HCT116 (cell line): Measurements from ENCODE around the gene UFD1. TPM values are rescaled to one million over a fixed set of nuclear protein-coding genes. Genes with fewer than 3 reads are reported as not detected.

Experiments
- ATAC-seq: fragments of 200-7000 bp; cut with Tn5 transposase; 2 replicates; pipeline ENCODE4 v1.9.1; 2020; ENCODE audit warnings: mild to moderate bottlenecking, moderate library complexity
- BruUV-seq: library from RNA; stranded (reverse); fragments of 400-500 nt; replicated peaks from 2 replicates; lab custom pipeline; 2021; lab: Mats Ljungman, UMichigan
- CTCF ChIA-PET: fragments of 300-600 bp; sonication (Branson Sonifier 250); formaldehyde crosslinking; loops from one replicate; lab custom pipeline; 2021; ENCODE audit warnings: antibody characterized with exemption; lab: Charles Lee
- POLR2A ChIA-PET: fragments of 300-600, 350-600 bp; sonication (Branson Sonifier 250); formaldehyde crosslinking; loops from one replicate; lab custom pipeline; 2021; ENCODE audit warnings: antibody characterized with exemption; lab: Charles Lee
- RAD21 ChIA-PET, 2 experiments: fragments of 300-600 bp; sonication (Branson Sonifier 250); formaldehyde crosslinking; loops; one replicate each; lab custom pipeline; 2023; ENCODE audit warnings: low total read pairs in 2 of 2; ENCODE audit not compliant: uncharacterized antibody in 2 of 2, unreplicated experiment in 2 of 2, low non-redundant PET in 1 of 2; lab: Charles Lee
- DNase-seq: peaks from one replicate; pipeline ENCODE4 v3.0.0-alpha.2; 2010; ENCODE audit warnings: low read depth, low spot score
- H2AFZ ChIP-seq: fragments of 200-600 bp; shearing (Covaris generic), sonication (generic); 2 replicates; pipeline ENCODE4 v1.6.1; 2017; ENCODE audit warnings: low read depth, mixed run types, mixed read lengths, antibody characterized with exemption, low read length; ENCODE audit not compliant: poor library complexity, severe bottlenecking
- H3K27ac ChIP-seq: 2 replicates; pipeline ENCODE4 v1.5.1; 2012; ENCODE audit warnings: low read depth, low read length
- H3K27me3 ChIP-seq: fragments of 200-600 bp; sonication (generic); 2 replicates; pipeline ENCODE4 v1.6.1; 2016; ENCODE audit warnings: mixed run types, low read length, mixed read lengths; ENCODE audit not compliant: insufficient read depth
- H3K36me3 ChIP-seq, 2 experiments: fragments of 200-500 bp in 1 of 2; fragments of 200-600 bp in 1 of 2; sonication (Bioruptor generic) in 1 of 2; sonication (generic) in 1 of 2; 2 replicates each; pipeline versions ENCODE4 v1.5.1 to v1.6.1; 2014 to 2016; ENCODE audit warnings: low read length in 2 of 2, inconsistent platforms in 1 of 2, mixed read lengths in 1 of 2, mixed run types in 1 of 2; ENCODE audit not compliant: insufficient read depth in 2 of 2, control insufficient read depth in 1 of 2
- H3K4me1 ChIP-seq, 2 experiments: fragments of 200-600 bp in 1 of 2; sonication (generic) in 1 of 2; 2 replicates each; pipeline versions ENCODE4 v1.5.1 to v1.6.1; 2012 to 2017; ENCODE audit warnings: low read length in 2 of 2, inconsistent platforms in 1 of 2, mild to moderate bottlenecking in 1 of 2, mixed read lengths in 1 of 2, mixed run types in 1 of 2, moderate library complexity in 1 of 2; ENCODE audit not compliant: insufficient read depth in 2 of 2, control insufficient read depth in 1 of 2
- H3K4me2 ChIP-seq: fragments of 200-600 bp; sonication (generic); 2 replicates; pipeline ENCODE4 v1.6.1; 2017; ENCODE audit warnings: mixed run types, low read length, mixed read lengths
- H3K4me3 ChIP-seq, 2 experiments: fragments of 200-600 bp in 1 of 2; sonication (generic) in 1 of 2; replicated peaks in 1 of 2; 2 replicates each; pipeline ENCODE4 v1.5.1; 2011 to 2016; ENCODE audit warnings: low read length in 2 of 2, control low read depth in 1 of 2, low read depth in 1 of 2, mild to moderate bottlenecking in 1 of 2, mixed read lengths in 1 of 2, mixed run types in 1 of 2
- H3K79me2 ChIP-seq: fragments of 200-600 bp; sonication (generic); 2 replicates; pipeline ENCODE4 v1.6.1; 2017; ENCODE audit warnings: mild to moderate bottlenecking, mixed run types, low read length, moderate library complexity, mixed read lengths; ENCODE audit not compliant: insufficient read depth
- H3K9ac ChIP-seq: fragments of 200-600 bp; sonication (generic); 2 replicates; pipeline ENCODE4 v1.6.1; 2016; ENCODE audit warnings: low read length, mixed read lengths
- H3K9me2 ChIP-seq: fragments of 200-600 bp; sonication (generic), shearing (Covaris generic); 2 replicates; pipeline ENCODE4 v1.6.1; 2017; ENCODE audit warnings: mixed run types, mild to moderate bottlenecking, moderate library complexity; ENCODE audit not compliant: insufficient read depth
- H3K9me3 ChIP-seq, 2 experiments: fragments of 200-500 bp in 1 of 2; fragments of 200-600 bp in 1 of 2; sonication (Bioruptor generic) in 1 of 2; sonication (generic) in 1 of 2; 2 replicates each; pipeline ENCODE4 v1.6.1; 2014 to 2017; ENCODE audit warnings: low read length in 2 of 2, mixed read lengths in 2 of 2, inconsistent platforms in 1 of 2, low read depth in 1 of 2, mild to moderate bottlenecking in 1 of 2, mixed run types in 1 of 2, moderate library complexity in 1 of 2; ENCODE audit not compliant: control insufficient read depth in 1 of 2, insufficient read depth in 1 of 2
- H4K20me1 ChIP-seq: fragments of 200-600 bp; sonication (generic), shearing (Covaris generic); 2 replicates; pipeline ENCODE4 v1.6.1; 2017; ENCODE audit warnings: mixed run types, mild to moderate bottlenecking, moderate library complexity; ENCODE audit not compliant: insufficient read depth
- CEBPB ChIP-seq: IDR thresholded peaks from 2 replicates; pipeline ENCODE4 v1.6.1; 2012; ENCODE audit warnings: low read depth
- MAX ChIP-seq: IDR thresholded peaks from 2 replicates; pipeline ENCODE4 v1.6.1; 2012
- REST ChIP-seq: IDR thresholded peaks from 2 replicates; pipeline ENCODE4 v1.6.1; 2012; ENCODE audit warnings: low read depth
- ZBTB33 ChIP-seq: IDR thresholded peaks from 2 replicates; pipeline ENCODE4 v1.6.1; 2011; ENCODE audit warnings: mild to moderate bottlenecking, low read length, moderate library complexity; ENCODE audit not compliant: insufficient replicate concordance; ENCODE audit errors: extremely low read depth
- intact Hi-C: fragments of 100-400 bp; cut with micrococcal nuclease; formaldehyde crosslinking; loops from 2 replicates; pipeline ENCODE4 v1.10.0; 2022
- total RNA-seq: library from RNA; stranded (reverse); gene quantifications from one replicate; pipeline ENCODE4 v1.2.1, GENCODE V29; 2021; ENCODE audit not compliant: unreplicated experiment

UFD1 gene
- total RNA-seq, 1 experiment from 2014 or later, result 97.5 TPM

- Histone ChIP-seq H3K9me3 (no peaks in the 10 kb centered on the region), H3K9me2 (no peaks in the 10 kb centered on the region), H3K27ac (no peak overlapping the region), H3K79me2 (no peaks in the 10 kb centered on the region), H2AFZ (no peak overlapping the region), H3K36me3 (peaks cover 7 to 31% of the 10 kb centered on the region in 2 experiments; a peak in 3 of 4 replicates), H3K9ac (no peak overlapping the region), H3K4me3 (no peak overlapping the region), H3K27me3 (no peaks in the 10 kb centered on the region), H3K4me2 (no peak overlapping the region), H3K4me1 (no peaks in the 10 kb centered on the region), H4K20me1 (no peaks in the 10 kb centered on the region)
- BruUV-seq, result no TSS peak
- CTCF ChIA-PET, result no interaction called here
- no peak for TF ChIP-seq MAX
- no peak for TF ChIP-seq REST
- no peak for TF ChIP-seq CEBPB
- no peak for TF ChIP-seq ZBTB33
- POLR2A ChIA-PET, result no interaction called here
- ATAC-seq, result no peak
- no peak for DNase-seq
- RAD21 ChIA-PET, result interaction anchor here in 1 of 2 experiments (0.6 kb wide), 1 partner anchor 33 kb away, joined by 4 read pairs; no protein-coding TSS in a partner anchor
- intact Hi-C loops, result no loop called here
These were observed 30.2 kb upstream of the UFD1 start for GRCh38 chr22:19509191-19509590.
